Smooth muscle cell (in vitro differentiated cells): ENCODE data around the gene KCNQ1OT1. TPM values are rescaled to one million over a fixed set of nuclear protein-coding genes. Genes with fewer than 3 reads are reported as not detected.
A peak's percentile ranks its signal among the peaks of the same experiment; 100 is the strongest.

Experiments
- DNase-seq: peaks from one replicate; lab custom pipeline; 2025; ENCODE audit not compliant: unreplicated experiment; lab: John Stamatoyannopoulos, UW
- H2AFZ ChIP-seq: fragments of 200-600 bp; sonication (generic); 2 replicates; pipeline ENCODE4 v1.6.0; 2016; ENCODE audit warnings: antibody characterized with exemption, low read depth, mild to moderate bottlenecking
- H3F3A ChIP-seq: fragments of 200-600 bp; sonication (generic); 2 replicates; pipeline ENCODE4 v1.6.0; 2017; ENCODE audit warnings: antibody characterized with exemption, low read depth
- H3K27ac ChIP-seq: fragments of 200-600 bp; sonication (generic); 2 replicates; pipeline ENCODE4 v1.5.1; 2016; ENCODE audit warnings: low read depth, mild to moderate bottlenecking
- H3K27me3 ChIP-seq: fragments of 200-600 bp; sonication (generic); 2 replicates; pipeline ENCODE4 v1.6.1; 2016; ENCODE audit warnings: low read depth, mild to moderate bottlenecking
- H3K36me3 ChIP-seq: fragments of 200-600 bp; sonication (generic); 2 replicates; pipeline ENCODE4 v1.5.1; 2016; ENCODE audit warnings: low read depth
- H3K4me1 ChIP-seq: fragments of 200-600 bp; sonication (generic); 2 replicates; pipeline ENCODE4 v1.5.1; 2016; ENCODE audit warnings: low read depth
- H3K4me2 ChIP-seq: fragments of 200-600 bp; sonication (generic); 2 replicates; pipeline ENCODE4 v1.6.0; 2016; ENCODE audit warnings: mild to moderate bottlenecking
- H3K4me3 ChIP-seq: fragments of 200-600 bp; sonication (generic); 2 replicates; pipeline ENCODE4 v1.5.1; 2016; ENCODE audit warnings: mild to moderate bottlenecking
- H3K79me2 ChIP-seq: fragments of 200-600 bp; sonication (generic); 2 replicates; pipeline ENCODE4 v1.6.0; 2016; ENCODE audit warnings: low read depth, mild to moderate bottlenecking
- H3K9ac ChIP-seq: fragments of 200-600 bp; sonication (generic); 2 replicates; pipeline ENCODE4 v1.6.0; 2016; ENCODE audit warnings: low read depth
- H3K9me3 ChIP-seq: fragments of 200-600 bp; sonication (generic); replicated peaks from 2 replicates; pipeline ENCODE4 v1.5.1; 2016; ENCODE audit warnings: low read depth
- H4K20me1 ChIP-seq: fragments of 200-600 bp; sonication (generic); 2 replicates; pipeline ENCODE4 v1.6.0; 2016; ENCODE audit warnings: low read depth
- WGBS: methylation state at CpG from one replicate; pipeline ENCODE4 v1.1.7; 2016; ENCODE audit warnings: low lambda C conversion rate; 5-methylcytosine and 5-hydroxymethylcytosine counted together
- polyA plus RNA-seq: library from polyadenylated mRNA; unstranded; fragments of >200 nt; fragmentation: Nextera tagmentation; extraction: Ambion mirVana; gene quantifications from 2 replicates; pipeline ENCODE4 v1.2.1, GENCODE V29; 2016
- total RNA-seq: library from RNA; depleted of rRNA; stranded (reverse); fragments of >200 nt; gene quantifications from 2 replicates; pipeline ENCODE4 v1.2.3, GENCODE V29; 2014
- TF ChIP-seq, protein P1 (sequence below): fragments of 200-600 bp; sonication (generic); IDR thresholded peaks from 2 replicates; pipeline ENCODE4 v1.5.1; 2017; ENCODE audit warnings: borderline replicate concordance, mild to moderate bottlenecking, antibody characterized with exemption; ENCODE audit not compliant: insufficient read depth, poor library complexity, severe bottlenecking

KCNQ1OT1 gene
- total and polyA plus RNA-seq, 2 experiments from 2014 or later, result 1.6 to 9.8 TPM

DNA sequence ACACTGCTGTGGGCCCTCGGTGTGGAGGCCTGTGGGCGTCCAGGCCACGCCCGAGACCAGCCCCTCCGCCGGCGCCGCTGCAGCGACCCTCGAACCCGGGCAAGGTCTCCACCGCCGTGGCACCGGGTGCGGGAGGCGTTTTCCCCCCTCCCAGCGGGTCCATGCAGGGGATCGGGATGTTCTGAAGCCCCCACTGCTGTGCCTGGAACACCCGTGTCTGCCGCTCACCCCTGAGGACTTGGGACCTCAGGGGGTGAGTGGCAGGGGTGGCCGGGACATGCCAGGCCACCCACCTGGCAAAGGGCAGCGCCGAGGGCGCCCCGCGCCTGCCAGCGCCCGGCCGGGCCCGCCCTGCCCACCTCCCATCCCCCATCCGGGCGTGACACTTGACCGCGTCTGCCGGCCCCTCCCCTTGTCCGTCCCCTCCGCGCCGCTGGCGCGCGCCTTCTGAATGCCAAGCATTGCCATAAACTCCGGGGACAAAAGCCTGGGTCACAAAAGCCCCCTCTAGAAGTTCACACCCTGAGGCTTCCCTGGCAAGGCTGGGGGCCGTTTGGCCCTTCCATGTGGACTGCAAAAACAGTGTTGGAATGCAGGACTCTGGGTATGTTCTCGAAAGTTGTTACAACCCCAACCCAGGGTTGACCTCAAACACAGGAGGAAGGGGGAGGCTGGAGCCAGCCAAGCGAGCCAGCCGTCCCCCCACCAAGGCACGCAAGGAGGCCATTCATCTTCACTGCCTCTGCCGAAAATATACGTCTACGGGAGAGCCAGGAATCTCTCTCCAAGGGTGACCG lies 819 bp upstream of the KCNQ1OT1 start:
- peaks cover 40% of the 10 kb centered on the region for H4K20me1 ChIP-seq
- 43% methylated on average over 47 of the region's 52 CpGs for WGBS
- peak overlapping the region; percentile 75 for H3K27ac ChIP-seq
- H3K79me2 ChIP-seq, result peaks cover 41% of the 10 kb centered on the region
- H3K9ac ChIP-seq, result peak overlapping the region; percentile 85
- no peaks in the 10 kb centered on the region for H3K9me3 ChIP-seq
- H3F3A ChIP-seq, result peaks cover 15% of the 10 kb centered on the region
- no peaks in the 10 kb centered on the region for H3K36me3 ChIP-seq
- H3K4me3 ChIP-seq, result peak overlapping the region; percentile 61
- no peaks in the 10 kb centered on the region for H3K27me3 ChIP-seq
- no peak overlapping the region for H2AFZ ChIP-seq
- DNase-seq, result no peak
- TF ChIP-seq, protein P1, sequence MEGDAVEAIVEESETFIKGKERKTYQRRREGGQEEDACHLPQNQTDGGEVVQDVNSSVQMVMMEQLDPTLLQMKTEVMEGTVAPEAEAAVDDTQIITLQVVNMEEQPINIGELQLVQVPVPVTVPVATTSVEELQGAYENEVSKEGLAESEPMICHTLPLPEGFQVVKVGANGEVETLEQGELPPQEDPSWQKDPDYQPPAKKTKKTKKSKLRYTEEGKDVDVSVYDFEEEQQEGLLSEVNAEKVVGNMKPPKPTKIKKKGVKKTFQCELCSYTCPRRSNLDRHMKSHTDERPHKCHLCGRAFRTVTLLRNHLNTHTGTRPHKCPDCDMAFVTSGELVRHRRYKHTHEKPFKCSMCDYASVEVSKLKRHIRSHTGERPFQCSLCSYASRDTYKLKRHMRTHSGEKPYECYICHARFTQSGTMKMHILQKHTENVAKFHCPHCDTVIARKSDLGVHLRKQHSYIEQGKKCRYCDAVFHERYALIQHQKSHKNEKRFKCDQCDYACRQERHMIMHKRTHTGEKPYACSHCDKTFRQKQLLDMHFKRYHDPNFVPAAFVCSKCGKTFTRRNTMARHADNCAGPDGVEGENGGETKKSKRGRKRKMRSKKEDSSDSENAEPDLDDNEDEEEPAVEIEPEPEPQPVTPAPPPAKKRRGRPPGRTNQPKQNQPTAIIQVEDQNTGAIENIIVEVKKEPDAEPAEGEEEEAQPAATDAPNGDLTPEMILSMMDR, result no peak
- peak overlapping the region; percentile 90 for H3K4me2 ChIP-seq
- peaks cover 21% of the 10 kb centered on the region for H3K4me1 ChIP-seq

DNA sequence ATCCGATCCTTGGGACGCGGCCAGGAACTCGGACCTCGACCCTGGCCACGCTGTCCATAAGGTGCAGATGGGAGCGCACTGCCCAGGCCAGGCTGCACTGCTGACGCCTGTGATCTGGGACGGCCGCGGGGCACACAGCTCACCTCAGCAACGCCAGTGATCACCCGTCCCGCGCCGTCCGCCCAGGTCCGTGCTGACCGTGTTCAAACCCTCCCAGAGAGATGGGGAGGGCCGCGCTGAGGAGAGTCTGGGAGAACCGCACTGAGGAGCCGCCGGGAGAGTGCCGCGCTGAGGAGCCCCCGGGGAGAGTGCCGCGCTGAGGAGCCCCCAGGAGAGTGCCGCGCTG lies 636 bp downstream of the KCNQ1OT1 start:
- Histone ChIP-seq H3K4me3 (peak overlapping the region; percentile 61), H3K36me3 (no peaks in the 10 kb centered on the region), H3K4me1 (peaks cover 31% of the 10 kb centered on the region), H4K20me1 (peaks cover 54% of the 10 kb centered on the region), H3K27ac (peak overlapping the region; percentile 47), H2AFZ (no peak overlapping the region), H3K9me3 (no peaks in the 10 kb centered on the region), H3K79me2 (peaks cover 56% of the 10 kb centered on the region), H3K9ac (peak overlapping the region; percentile 89), H3K4me2 (peak overlapping the region; percentile 83), H3F3A (peaks cover 15% of the 10 kb centered on the region), H3K27me3 (no peaks in the 10 kb centered on the region)
- no peak for DNase-seq
- TF ChIP-seq, protein P1, result no peak
- 51% methylated on average over 31 of the region's 31 CpGs for whole genome bisulfite sequencing

DNA sequence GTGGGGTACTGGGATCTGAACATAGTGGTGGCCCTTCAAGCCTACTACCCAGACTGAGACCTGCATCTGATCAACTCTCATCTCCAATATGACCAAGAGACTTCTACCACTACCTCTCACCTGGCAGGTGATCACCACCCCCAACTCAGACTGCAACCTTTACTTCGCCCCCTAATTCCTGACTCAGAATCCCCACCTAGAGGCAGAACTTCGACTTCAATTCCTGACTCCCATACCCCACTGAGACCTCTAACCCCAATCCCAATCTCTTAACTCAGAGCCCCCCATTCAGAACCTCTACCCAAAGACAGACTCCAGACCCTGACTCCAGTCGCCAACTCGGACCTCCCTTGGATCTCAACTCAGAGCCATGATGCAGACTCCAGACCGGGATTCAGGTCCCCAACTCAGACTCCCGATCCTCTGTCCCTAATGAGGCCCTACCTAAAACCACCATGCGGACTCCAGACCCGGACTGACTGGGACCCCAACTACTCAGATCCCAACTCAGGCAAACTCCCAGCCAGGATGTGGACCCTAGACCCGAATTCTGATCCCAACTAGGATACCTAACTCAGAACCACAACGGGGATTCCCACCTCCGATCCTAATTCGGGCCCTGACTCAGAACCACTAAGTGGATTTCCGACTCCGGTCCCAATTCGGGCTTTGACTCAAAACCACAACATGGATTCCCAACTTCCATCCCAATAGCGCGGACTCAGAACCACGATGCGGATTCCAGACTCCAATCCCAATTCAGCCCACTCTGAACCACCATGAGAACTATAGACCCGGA lies 1.2 kb downstream of the KCNQ1OT1 start:
- Histone ChIP-seq H3F3A (peaks cover 15% of the 10 kb centered on the region), H3K27ac (no peak overlapping the region), H3K79me2 (peaks cover 61% of the 10 kb centered on the region), H3K27me3 (no peaks in the 10 kb centered on the region), H3K4me2 (peak overlapping the region; percentile 83), H2AFZ (no peak overlapping the region), H3K4me1 (peaks cover 31% of the 10 kb centered on the region), H3K9ac (peak overlapping the region; percentile 89), H3K4me3 (peak overlapping the region; percentile 61), H4K20me1 (peaks cover 60% of the 10 kb centered on the region), H3K9me3 (no peaks in the 10 kb centered on the region), H3K36me3 (no peaks in the 10 kb centered on the region)
- WGBS, result 40% methylated on average over 20 of the region's 20 CpGs
- TF ChIP-seq, protein P1, result no peak
- no peak for DNase-seq
